IMR-90 (cell line): ENCODE measurements around the gene POLD1.

Experiments used
- BHLHE40 ChIP-seq: fragments of 150-350 bp; IDR thresholded peaks from 2 replicates; pipeline ENCODE4 v1.6.1; 2016; ENCODE audit warnings: mild to moderate bottlenecking, low read depth, low read length
- CEBPB ChIP-seq: IDR thresholded peaks from 2 replicates; pipeline ENCODE4 v1.6.1; 2012; ENCODE audit warnings: low read depth, low read length, improper control_type of control experiment
- CHD1 ChIP-seq: IDR thresholded peaks from 2 replicates; pipeline ENCODE4 v1.6.1; 2012; ENCODE audit warnings: low read depth, low read length, improper control_type of control experiment
- CTCF ChIP-seq: conservative IDR thresholded peaks from 2 replicates; pipeline ENCODE4 v1.5.1; 2012; ENCODE audit warnings: mild to moderate bottlenecking, low read depth, low read length, improper control_type of control experiment
- FOS ChIP-seq: fragments of 150-350 bp; IDR thresholded peaks from 2 replicates; pipeline ENCODE4 v1.6.1; 2016; ENCODE audit warnings: low read depth, low read length
- MAFK ChIP-seq: IDR thresholded peaks from 2 replicates; pipeline ENCODE4 v1.6.1; 2012; ENCODE audit warnings: low read depth, low read length, improper control_type of control experiment
- MXI1 ChIP-seq: IDR thresholded peaks from 2 replicates; pipeline ENCODE4 v1.6.1; 2012; ENCODE audit warnings: low read depth, mild to moderate bottlenecking, low read length, moderate library complexity, borderline replicate concordance
- NFE2L2 ChIP-seq: fragments of 150-350 bp; IDR thresholded peaks from 2 replicates; pipeline ENCODE4 v1.6.1; 2016; ENCODE audit warnings: low read depth, mild to moderate bottlenecking, low read length
- POLR2A ChIP-seq: IDR thresholded peaks from 2 replicates; pipeline ENCODE4 v1.6.1; 2012; ENCODE audit warnings: mild to moderate bottlenecking, low read depth, low read length
- RAD21 ChIP-seq: IDR thresholded peaks from 2 replicates; pipeline ENCODE4 v1.6.1; 2012; ENCODE audit warnings: low read length, improper control_type of control experiment
- RCOR1 ChIP-seq: IDR thresholded peaks from 2 replicates; pipeline ENCODE4 v1.6.1; 2012; ENCODE audit warnings: mild to moderate bottlenecking, low read length, improper control_type of control experiment; ENCODE audit not compliant: insufficient replicate concordance
- USF2 ChIP-seq: fragments of 150-350 bp; IDR thresholded peaks from 2 replicates; pipeline ENCODE4 v1.6.1; 2017; ENCODE audit warnings: mild to moderate bottlenecking, antibody characterized with exemption, low read length, low read depth

GRCh38 chr19:50402544-50403301 is 18.6 kb downstream of the POLD1 start:
- TF ChIP-seq POLR2A (no peak), CTCF (no peak), BHLHE40 (no peak), CHD1 (no peak), RCOR1 (no peak), FOS (no peak), MXI1 (no peak), RAD21 (no peak), USF2 (no peak), MAFK (no peak), NFE2L2 (no peak), CEBPB (no peak)
